ENCODE results near the gene CCDC85A. TPM values are rescaled to one million over a fixed set of nuclear protein-coding genes. Genes with fewer than 3 reads are reported as not detected.

Gene CCDC85A
- total RNA-seq, 1 experiment from 2014 or later: 0.10 TPM

DNA sequence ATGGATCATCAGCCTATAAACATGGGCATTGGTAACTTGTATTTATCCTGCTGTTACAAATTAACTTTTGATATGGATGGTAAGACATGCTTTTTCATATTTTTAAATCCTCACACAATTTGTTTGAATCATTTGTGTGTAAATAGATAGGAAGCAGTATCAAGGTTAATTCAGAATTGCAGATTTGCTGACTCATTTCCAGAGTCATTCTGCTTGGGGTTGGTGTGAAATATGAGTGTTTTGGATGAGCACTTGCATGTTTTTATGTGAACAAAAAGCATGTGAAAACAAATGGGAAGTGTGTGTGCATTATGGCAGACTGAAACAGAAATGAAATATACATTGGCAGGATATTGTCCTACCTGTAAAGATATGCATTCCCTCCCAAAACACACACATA, 11.8 kb downstream of the CCDC85A start:
- no peak overlapping the region for H2AFZ ChIP-seq (ENCODE audit: low read depth, low read length, poor library complexity, severe bottlenecking)

DNA sequence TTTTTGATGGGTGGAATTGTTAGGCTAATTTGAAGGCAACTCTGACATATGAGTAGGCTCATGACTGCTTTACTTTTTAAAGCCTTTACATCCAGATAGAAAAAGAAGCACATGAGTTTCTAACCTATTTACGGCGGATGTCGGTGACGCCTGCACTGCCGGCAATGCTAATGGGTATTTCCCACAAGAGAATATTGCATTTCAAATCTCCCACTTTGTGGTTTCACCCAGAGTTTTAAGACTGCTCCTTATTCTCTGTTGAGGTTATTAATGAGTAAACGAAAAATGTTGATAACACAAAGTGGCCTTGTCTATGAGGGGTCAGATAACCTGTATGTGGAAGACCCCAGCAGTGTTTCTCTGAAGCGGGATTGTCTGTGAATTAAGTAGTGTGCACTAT, 14.0 kb downstream of the CCDC85A start:
- no peaks in the 10 kb centered on the region for H3K36me3 ChIP-seq (ENCODE audit: control insufficient read depth in 1 of 2, insufficient read depth in 2 of 2, low read length in 2 of 2)
- H3K27ac ChIP-seq (ENCODE audit: low read depth, low read length): no peak overlapping the region
- H2AFZ ChIP-seq (ENCODE audit: low read depth, low read length, poor library complexity, severe bottlenecking): no peak overlapping the region
- intact Hi-C loops (cut with micrococcal nuclease): no loop called here
- no peaks in the 10 kb centered on the region for H3K27me3 ChIP-seq (ENCODE audit: insufficient read depth, low read length)
- BruUV-seq (replicated peaks): no TSS peak
- no peaks in the 10 kb centered on the region for H3K79me2 ChIP-seq (ENCODE audit: insufficient read depth, low read length)
- H3K9ac ChIP-seq (ENCODE audit: low read length): no peak overlapping the region
- no peak for ATAC-seq
- no peaks in the 10 kb centered on the region for H4K20me1 ChIP-seq (ENCODE audit: insufficient read depth)
- DNase-seq (ENCODE audit: low read depth, low spot score): no peak
- no peak overlapping the region for H3K4me2 ChIP-seq (ENCODE audit: low read length)
- H3K4me1 ChIP-seq (ENCODE audit: control insufficient read depth in 1 of 2, insufficient read depth in 2 of 2, low read length in 2 of 2): no peaks in the 10 kb centered on the region
- ChIA-PET POLR2A (no interaction called here), CTCF (no interaction called here), RAD21 (ENCODE audit: low non-redundant PET in 1 of 2, low total read pairs in 2 of 2, uncharacterized antibody in 2 of 2, unreplicated experiment in 2 of 2) (no interaction called here)
- no peaks in the 10 kb centered on the region for H3K9me3 ChIP-seq (ENCODE audit: control insufficient read depth in 1 of 2, insufficient read depth in 1 of 2, low read depth in 1 of 2, low read length in 2 of 2)
- H3K4me3 ChIP-seq (replicated peaks in 1 of 2; ENCODE audit: low read depth in 1 of 2, low read length in 2 of 2): no peak overlapping the region
- no peaks in the 10 kb centered on the region for H3K9me2 ChIP-seq (ENCODE audit: insufficient read depth)
- no peak for TF ChIP-seq SP1 (IDR thresholded peaks at IDR 0.05; ENCODE audit: low read depth)
- no peak for TF ChIP-seq CEBPB (IDR thresholded peaks at IDR 0.05; ENCODE audit: low read depth)
- TF ChIP-seq SIN3A (IDR thresholded peaks at IDR 0.05; ENCODE audit: low read depth): no peak
- TF ChIP-seq EZH2phosphoT487 (IDR thresholded peaks at IDR 0.05; ENCODE audit: borderline replicate concordance): no peak
- no peak for TF ChIP-seq ZNF274 (IDR thresholded peaks at IDR 0.05; ENCODE audit: low read depth, low read length)
- TF ChIP-seq, protein P1, sequence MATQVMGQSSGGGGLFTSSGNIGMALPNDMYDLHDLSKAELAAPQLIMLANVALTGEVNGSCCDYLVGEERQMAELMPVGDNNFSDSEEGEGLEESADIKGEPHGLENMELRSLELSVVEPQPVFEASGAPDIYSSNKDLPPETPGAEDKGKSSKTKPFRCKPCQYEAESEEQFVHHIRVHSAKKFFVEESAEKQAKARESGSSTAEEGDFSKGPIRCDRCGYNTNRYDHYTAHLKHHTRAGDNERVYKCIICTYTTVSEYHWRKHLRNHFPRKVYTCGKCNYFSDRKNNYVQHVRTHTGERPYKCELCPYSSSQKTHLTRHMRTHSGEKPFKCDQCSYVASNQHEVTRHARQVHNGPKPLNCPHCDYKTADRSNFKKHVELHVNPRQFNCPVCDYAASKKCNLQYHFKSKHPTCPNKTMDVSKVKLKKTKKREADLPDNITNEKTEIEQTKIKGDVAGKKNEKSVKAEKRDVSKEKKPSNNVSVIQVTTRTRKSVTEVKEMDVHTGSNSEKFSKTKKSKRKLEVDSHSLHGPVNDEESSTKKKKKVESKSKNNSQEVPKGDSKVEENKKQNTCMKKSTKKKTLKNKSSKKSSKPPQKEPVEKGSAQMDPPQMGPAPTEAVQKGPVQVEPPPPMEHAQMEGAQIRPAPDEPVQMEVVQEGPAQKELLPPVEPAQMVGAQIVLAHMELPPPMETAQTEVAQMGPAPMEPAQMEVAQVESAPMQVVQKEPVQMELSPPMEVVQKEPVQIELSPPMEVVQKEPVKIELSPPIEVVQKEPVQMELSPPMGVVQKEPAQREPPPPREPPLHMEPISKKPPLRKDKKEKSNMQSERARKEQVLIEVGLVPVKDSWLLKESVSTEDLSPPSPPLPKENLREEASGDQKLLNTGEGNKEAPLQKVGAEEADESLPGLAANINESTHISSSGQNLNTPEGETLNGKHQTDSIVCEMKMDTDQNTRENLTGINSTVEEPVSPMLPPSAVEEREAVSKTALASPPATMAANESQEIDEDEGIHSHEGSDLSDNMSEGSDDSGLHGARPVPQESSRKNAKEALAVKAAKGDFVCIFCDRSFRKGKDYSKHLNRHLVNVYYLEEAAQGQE (IDR thresholded peaks at IDR 0.05; ENCODE audit: low read depth): no peak
- TF ChIP-seq, protein P2, sequence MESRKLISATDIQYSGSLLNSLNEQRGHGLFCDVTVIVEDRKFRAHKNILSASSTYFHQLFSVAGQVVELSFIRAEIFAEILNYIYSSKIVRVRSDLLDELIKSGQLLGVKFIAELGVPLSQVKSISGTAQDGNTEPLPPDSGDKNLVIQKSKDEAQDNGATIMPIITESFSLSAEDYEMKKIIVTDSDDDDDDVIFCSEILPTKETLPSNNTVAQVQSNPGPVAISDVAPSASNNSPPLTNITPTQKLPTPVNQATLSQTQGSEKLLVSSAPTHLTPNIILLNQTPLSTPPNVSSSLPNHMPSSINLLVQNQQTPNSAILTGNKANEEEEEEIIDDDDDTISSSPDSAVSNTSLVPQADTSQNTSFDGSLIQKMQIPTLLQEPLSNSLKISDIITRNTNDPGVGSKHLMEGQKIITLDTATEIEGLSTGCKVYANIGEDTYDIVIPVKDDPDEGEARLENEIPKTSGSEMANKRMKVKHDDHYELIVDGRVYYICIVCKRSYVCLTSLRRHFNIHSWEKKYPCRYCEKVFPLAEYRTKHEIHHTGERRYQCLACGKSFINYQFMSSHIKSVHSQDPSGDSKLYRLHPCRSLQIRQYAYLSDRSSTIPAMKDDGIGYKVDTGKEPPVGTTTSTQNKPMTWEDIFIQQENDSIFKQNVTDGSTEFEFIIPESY (IDR thresholded peaks at IDR 0.05; ENCODE audit: extremely low read depth, insufficient replicate concordance, low read length): no peak
- no peak for TF ChIP-seq EGR1 (IDR thresholded peaks at IDR 0.05; ENCODE audit: low read depth)
- TF ChIP-seq, protein P3, sequence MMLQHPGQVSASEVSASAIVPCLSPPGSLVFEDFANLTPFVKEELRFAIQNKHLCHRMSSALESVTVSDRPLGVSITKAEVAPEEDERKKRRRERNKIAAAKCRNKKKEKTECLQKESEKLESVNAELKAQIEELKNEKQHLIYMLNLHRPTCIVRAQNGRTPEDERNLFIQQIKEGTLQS (IDR thresholded peaks at IDR 0.05): no peak
- TF ChIP-seq RAD21 (IDR thresholded peaks at IDR 0.05; ENCODE audit: low read depth): no peak
- TF ChIP-seq CBX3 (IDR thresholded peaks at IDR 0.05; ENCODE audit: low read depth): no peak

More for the DNA sequence above, 11.8 kb downstream of the CCDC85A start:
- DNase-seq (ENCODE audit: low read depth, low spot score) (no peak), ATAC-seq (no peak)
- ChIA-PET RAD21 (ENCODE audit: low non-redundant PET in 1 of 2, low total read pairs in 2 of 2, uncharacterized antibody in 2 of 2, unreplicated experiment in 2 of 2) (no interaction called here), POLR2A (no interaction called here), CTCF (interaction anchor here (2.4 kb wide), 1 partner anchor 12 kb away, joined by 9 read pairs; the partner anchor contains the start of gene CCDC85A)
- TF ChIP-seq YY1 (IDR thresholded peaks at IDR 0.05; ENCODE audit: extremely low read depth, insufficient replicate concordance, low read depth, low read length): no peak
- TF ChIP-seq POLR2A (IDR thresholded peaks at IDR 0.05; ENCODE audit: borderline replicate concordance, extremely low read depth, insufficient read depth, insufficient read length): no peak
- no peak for TF ChIP-seq MAX (IDR thresholded peaks at IDR 0.05)
- no peak for TF ChIP-seq JUND (IDR thresholded peaks at IDR 0.05)
- TF ChIP-seq ELF1 (IDR thresholded peaks at IDR 0.05; ENCODE audit: borderline replicate concordance, low read depth): no peak
- no peak for TF ChIP-seq EGR1 (IDR thresholded peaks at IDR 0.05; ENCODE audit: low read depth)
- TF ChIP-seq ZFX (IDR thresholded peaks at IDR 0.05): no peak
- no peak for TF ChIP-seq EZH2phosphoT487 (IDR thresholded peaks at IDR 0.05; ENCODE audit: borderline replicate concordance)
- no peak for TF ChIP-seq FOSL1 (IDR thresholded peaks at IDR 0.05; ENCODE audit: low read depth)
- TF ChIP-seq RAD21 (IDR thresholded peaks at IDR 0.05; ENCODE audit: low read depth): no peak
- TF ChIP-seq CBX3 (IDR thresholded peaks at IDR 0.05; ENCODE audit: low read depth): no peak
- no peak for TF ChIP-seq TCF7L2 (IDR thresholded peaks at IDR 0.05; ENCODE audit: borderline replicate concordance, extremely low read depth, insufficient read depth, insufficient read length)
- Histone ChIP-seq H3K4me1 (ENCODE audit: control insufficient read depth in 1 of 2, insufficient read depth in 2 of 2, low read length in 2 of 2) (no peaks in the 10 kb centered on the region), H3K36me3 (ENCODE audit: control insufficient read depth in 1 of 2, insufficient read depth in 2 of 2, low read length in 2 of 2) (no peaks in the 10 kb centered on the region), H3K79me2 (ENCODE audit: insufficient read depth, low read length) (no peaks in the 10 kb centered on the region), H3K9ac (ENCODE audit: low read length) (no peak overlapping the region), H3K9me2 (ENCODE audit: insufficient read depth) (no peaks in the 10 kb centered on the region), H3K27ac (ENCODE audit: low read depth, low read length) (no peak overlapping the region), H3K9me3 (ENCODE audit: control insufficient read depth in 1 of 2, insufficient read depth in 1 of 2, low read depth in 1 of 2, low read length in 2 of 2) (no peaks in the 10 kb centered on the region), H3K4me2 (ENCODE audit: low read length) (no peak overlapping the region), H3K4me3 (replicated peaks in 1 of 2; ENCODE audit: low read depth in 1 of 2, low read length in 2 of 2) (no peak overlapping the region), H4K20me1 (ENCODE audit: insufficient read depth) (no peaks in the 10 kb centered on the region), H3K27me3 (ENCODE audit: insufficient read depth, low read length) (no peaks in the 10 kb centered on the region)
- intact Hi-C loops (cut with micrococcal nuclease): no loop called here
- no TSS peak for BruUV-seq (replicated peaks)

Measured in HCT116 (cell line).